ENCODE results near the gene CNTNAP4.

The CNTNAP4 gene

DNA sequence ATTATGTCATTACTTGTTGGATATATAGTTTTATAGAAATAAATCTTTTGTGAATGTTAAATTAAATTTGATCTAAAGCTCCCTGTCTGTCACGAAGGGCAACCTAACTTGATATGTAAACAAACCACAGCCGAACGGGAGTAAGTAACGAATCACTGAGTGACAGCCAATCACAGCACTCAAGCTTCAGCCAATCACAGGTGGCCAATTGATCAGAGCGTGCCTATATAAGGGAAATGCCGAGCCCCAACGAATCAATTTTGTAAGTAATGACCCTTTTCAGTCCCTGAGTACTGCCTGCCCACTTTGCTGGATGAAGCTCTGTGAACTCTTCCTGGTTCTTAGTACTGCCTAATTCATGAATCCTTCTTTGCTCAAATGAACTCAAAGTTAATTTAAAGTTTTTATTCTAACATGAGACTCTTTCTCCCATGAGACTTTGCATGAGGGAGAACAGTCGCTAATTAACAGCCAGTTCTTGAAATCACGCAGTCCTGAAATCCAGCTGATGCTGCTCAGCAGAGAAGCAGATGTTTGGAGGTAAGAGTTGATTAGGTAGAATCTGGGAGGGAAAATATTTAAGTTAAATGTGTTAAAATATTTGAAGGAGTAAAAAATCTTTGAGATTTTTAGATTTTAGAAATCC, 302.2 kb downstream of the CNTNAP4 start:
- DNase-seq (ENCODE audit: low read depth, low spot score): no peak

DNA sequence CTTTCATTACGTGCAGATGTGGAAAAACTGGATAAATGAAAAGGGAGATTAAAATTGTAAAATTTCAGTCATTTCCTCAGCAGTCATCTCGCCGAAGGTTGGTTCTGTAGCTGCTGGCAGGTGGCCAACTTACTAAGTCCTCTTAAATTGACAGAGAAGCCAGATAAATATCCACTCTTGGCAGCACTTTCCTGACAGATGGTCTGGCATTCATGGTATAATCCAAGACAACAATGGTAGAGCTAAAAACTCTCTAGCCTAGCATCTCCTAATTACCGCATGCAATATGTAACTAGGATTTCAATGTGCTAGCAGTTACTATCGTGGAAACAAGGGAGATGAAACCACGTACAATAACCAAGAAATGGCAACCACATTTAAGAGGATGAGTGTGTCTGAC, 306.3 kb downstream of the CNTNAP4 start:
- DNase-seq (ENCODE audit: low read depth, low spot score): no peak

DNA sequence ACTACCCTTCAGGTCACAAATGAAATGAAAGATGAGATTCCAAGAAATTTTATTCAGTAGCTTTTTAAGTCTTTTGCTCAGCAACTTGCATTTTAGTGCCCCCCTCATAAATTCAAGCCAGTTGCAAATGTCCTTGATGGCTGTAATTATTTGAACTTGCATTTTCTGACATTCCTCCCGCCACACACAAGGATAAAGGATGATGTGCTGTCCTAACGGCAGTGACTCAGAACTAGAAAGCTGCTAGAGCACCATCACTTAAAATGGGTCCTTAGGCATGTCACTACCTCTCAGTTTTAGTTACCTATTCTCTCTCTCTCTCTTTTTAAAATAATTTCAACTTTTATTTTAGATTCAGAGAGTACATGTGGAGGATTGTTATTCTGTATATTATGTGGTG, 306.7 kb downstream of the CNTNAP4 start:
- no peak for DNase-seq (ENCODE audit: low read depth, low spot score)

DNA sequence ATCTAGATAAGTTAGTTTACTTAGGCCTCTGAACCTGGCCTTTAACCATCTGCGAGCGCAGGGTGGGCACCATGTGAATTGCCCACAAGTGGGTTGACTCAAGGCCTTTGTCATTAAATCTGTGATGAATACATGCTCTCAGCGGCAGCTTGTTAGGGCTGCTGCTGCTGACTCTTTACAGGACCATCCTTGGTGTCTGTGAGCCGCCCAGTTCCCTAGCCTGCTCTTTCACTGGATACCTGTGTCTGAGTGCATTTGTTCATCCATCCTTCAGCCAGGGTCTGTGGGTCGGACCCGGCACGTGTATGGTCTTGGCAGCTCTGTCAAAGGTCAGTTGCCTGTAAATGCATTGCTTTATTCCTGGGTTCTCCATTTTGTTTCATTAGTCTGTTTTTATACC, 321.3 kb downstream of the CNTNAP4 start:
- DNase-seq (ENCODE audit: low read depth, low spot score): no peak

DNA sequence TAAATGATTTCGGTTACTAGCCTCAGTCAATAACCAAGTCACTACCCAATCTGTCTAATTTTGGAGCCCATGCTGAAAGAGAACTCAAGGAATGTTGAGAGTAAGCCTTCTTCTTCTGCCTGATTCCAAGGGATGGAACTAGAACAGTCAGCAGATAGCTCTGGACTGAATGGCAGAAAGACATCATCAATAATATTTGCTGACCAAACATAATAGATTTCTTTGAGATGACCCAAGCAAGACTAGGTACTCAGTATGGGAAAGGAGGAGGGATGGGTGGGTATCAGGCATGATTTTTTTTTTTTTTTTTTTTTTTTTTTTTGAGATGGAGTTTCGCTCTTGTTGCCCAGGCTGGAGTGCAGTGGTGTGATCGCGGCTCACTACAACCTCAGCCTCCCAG, 330.1 kb downstream of the CNTNAP4 start:
- DNase-seq (ENCODE audit: low read depth, low spot score): no peak
